A549 (cell line): ENCODE results near the gene GSTO2. TPM values are rescaled to one million over a fixed set of nuclear protein-coding genes. Genes with fewer than 3 reads are reported as not detected.

Source experiments
- ATAC-seq, 2 experiments: fragments of 200-7000 bp in 1 of 2; fragments of >200 bp in 1 of 2; cut with Nextera tagmentation in 1 of 2; cut with Tn5 transposase in 1 of 2; 3 replicates each; pipeline versions ENCODE4 v1.8.0 to v1.9.1; 2018 to 2020; ENCODE audit warnings: mild to moderate bottlenecking in 1 of 2, moderate library complexity in 1 of 2
- CTCF ChIA-PET: fragments of 300-600 bp; sonication (Branson Sonifier 250); formaldehyde crosslinking; extraction: SDS; loops from one replicate; lab custom pipeline; 2021; ENCODE audit warnings: antibody characterized with exemption, inconsistent platforms; lab: Yijun Ruan, JAX
- POLR2A ChIA-PET: fragments of 350-600 bp; formaldehyde crosslinking; extraction: SDS; loops from one replicate; lab custom pipeline; 2021; ENCODE audit warnings: antibody characterized with exemption, inconsistent platforms; lab: Yijun Ruan, JAX
- DNase-seq, 2 experiments: peaks; one replicate each; pipeline versions ENCODE4 v3.0.0 to v3.0.0-alpha.2; 2011 to 2016; ENCODE audit warnings: low read depth in 1 of 2, low spot score in 1 of 2
- FAIRE-seq: peaks from 2 replicates; lab custom pipeline; 2011; peaks lifted over from hg19 to GRCh38; lab: Jason Lieb, UNC
- H3K27ac ChIP-seq, 2 experiments: fragments of >200 bp; sonication (Bioruptor Twin); formaldehyde crosslinking; 3 replicates each; pipeline ENCODE4 v1.5.1; 2016 to 2017
- H3K4me1 ChIP-seq: fragments of >200 bp; sonication (Bioruptor Twin); formaldehyde crosslinking; 3 replicates; pipeline ENCODE4 v1.6.1; 2016
- H3K4me2 ChIP-seq: fragments of >200 bp; sonication (Bioruptor Twin); formaldehyde crosslinking; 3 replicates; pipeline ENCODE4 v1.6.1; 2016
- H3K4me3 ChIP-seq: fragments of >200 bp; sonication (Bioruptor Twin); formaldehyde crosslinking; 3 replicates; pipeline ENCODE4 v1.5.1; 2016
- H3K9me3 ChIP-seq: fragments of >200 bp; sonication (Bioruptor Twin); formaldehyde crosslinking; 3 replicates; pipeline ENCODE4 v1.6.1; 2016
- BCL3 ChIP-seq: fragments of >200 bp; sonication (Bioruptor Twin); formaldehyde crosslinking; IDR thresholded peaks from 3 replicates; pipeline ENCODE4 v1.6.1; 2016
- CBX2 ChIP-seq: fragments of 200-600 bp; sonication (generic); IDR thresholded peaks from 2 replicates; pipeline ENCODE4 v1.6.1; 2016; ENCODE audit warnings: low read depth, mild to moderate bottlenecking, borderline replicate concordance
- CBX8 ChIP-seq: fragments of 200-600 bp; sonication (generic); IDR thresholded peaks from 2 replicates; pipeline ENCODE4 v1.6.1; 2016
- CEBPB ChIP-seq, 2 experiments: fragments of >200 bp in 1 of 2; sonication (Bioruptor Twin) in 1 of 2; formaldehyde crosslinking in 1 of 2; IDR thresholded peaks; 2 replicates each; pipeline ENCODE4 v1.6.1; 2012 to 2016
- CHD2 ChIP-seq: fragments of 150-350 bp; IDR thresholded peaks from 2 replicates; pipeline ENCODE4 v1.6.1; 2014; ENCODE audit warnings: low read length; ENCODE audit not compliant: partially characterized antibody
- EHF ChIP-seq: fragments of 250-450 bp; sonication (Bioruptor Pico); IDR thresholded peaks from 2 replicates; pipeline ENCODE4 v1.5.0; 2020; ENCODE audit warnings: mild to moderate bottlenecking
- EHMT2 ChIP-seq: fragments of 200-600 bp; sonication (generic); IDR thresholded peaks from 2 replicates; pipeline ENCODE4 v1.6.1; 2016; ENCODE audit warnings: antibody characterized with exemption, low read depth, mild to moderate bottlenecking, moderate library complexity
- ELK1 ChIP-seq: fragments of 150-350 bp; IDR thresholded peaks from 2 replicates; pipeline ENCODE4 v1.6.1; 2014; ENCODE audit warnings: low read depth, mild to moderate bottlenecking, low read length
- FOXS1 ChIP-seq: fragments of 250-450 bp; sonication (Bioruptor Pico); IDR thresholded peaks from 2 replicates; pipeline ENCODE4 v1.5.0; 2020; ENCODE audit warnings: mild to moderate bottlenecking, moderate library complexity
- GATA3 ChIP-seq: IDR thresholded peaks from 2 replicates; pipeline ENCODE4 v1.6.1; 2012; ENCODE audit warnings: borderline replicate concordance
- HDAC2 ChIP-seq: fragments of 200-600 bp; sonication (generic); IDR thresholded peaks from 2 replicates; pipeline ENCODE4 v1.6.1; 2016
- HES2 ChIP-seq: fragments of >200 bp; sonication (Bioruptor Twin); formaldehyde crosslinking; IDR thresholded peaks from 2 replicates; pipeline ENCODE4 v1.6.1; 2016
- HEYL ChIP-seq: fragments of 250-450 bp; sonication (Bioruptor Pico); IDR thresholded peaks from 2 replicates; pipeline ENCODE4 v1.8.0; 2021; ENCODE audit warnings: mild to moderate bottlenecking, moderate library complexity
- HOXA7 ChIP-seq: fragments of 250-450 bp; sonication (Bioruptor Pico); IDR thresholded peaks from 2 replicates; pipeline ENCODE4 v1.5.0; 2020; ENCODE audit warnings: mild to moderate bottlenecking, moderate library complexity
- HOXB13 ChIP-seq: fragments of 250-450 bp; sonication (Bioruptor Pico); IDR thresholded peaks from 2 replicates; pipeline ENCODE4 v1.5.0; 2020; ENCODE audit warnings: low read depth, mild to moderate bottlenecking, moderate library complexity
- HOXB5 ChIP-seq: fragments of 250-450 bp; sonication (Bioruptor Pico); IDR thresholded peaks from 2 replicates; pipeline ENCODE4 v1.5.0; 2020; ENCODE audit warnings: mild to moderate bottlenecking, moderate library complexity
- JUN ChIP-seq, 2 experiments: fragments of >200 bp; sonication (Bioruptor Twin); formaldehyde crosslinking; IDR thresholded peaks; 2 replicates in 1 of 2; 3 replicates in 1 of 2; pipeline ENCODE4 v1.6.1; 2016 to 2017
- JUNB ChIP-seq: fragments of >200 bp; sonication (Bioruptor Twin); formaldehyde crosslinking; IDR thresholded peaks from 2 replicates; pipeline ENCODE4 v1.6.1; 2016
- MAFK ChIP-seq: fragments of 450-650 bp; IDR thresholded peaks from 2 replicates; pipeline ENCODE4 v1.6.1; 2014; ENCODE audit not compliant: partially characterized antibody
- NR3C1 ChIP-seq: fragments of >200 bp; sonication (Bioruptor Twin); formaldehyde crosslinking; IDR thresholded peaks from 3 replicates; pipeline ENCODE4 v1.6.1; 2017
- RAD21 ChIP-seq, 2 experiments: fragments of >200 bp in 1 of 2; sonication (Bioruptor Twin) in 1 of 2; formaldehyde crosslinking in 1 of 2; IDR thresholded peaks in 1 of 2; conservative IDR thresholded peaks in 1 of 2; 2 replicates in 1 of 2; 3 replicates in 1 of 2; pipeline ENCODE4 v1.6.1; 2012 to 2018; ENCODE audit warnings: inconsistent platforms in 1 of 2
- RNF2 ChIP-seq: fragments of 200-600 bp; sonication (generic); IDR thresholded peaks from 2 replicates; pipeline ENCODE4 v1.6.1; 2016; ENCODE audit warnings: low read depth, mild to moderate bottlenecking, antibody characterized with exemption, moderate library complexity, borderline replicate concordance
- SREBF2 ChIP-seq: fragments of 450-650 bp; IDR thresholded peaks from 2 replicates; pipeline ENCODE4 v1.6.1; 2014; ENCODE audit warnings: mild to moderate bottlenecking, moderate library complexity
- TFCP2L1 ChIP-seq: fragments of 250-450 bp; sonication (Bioruptor Pico); IDR thresholded peaks from 2 replicates; pipeline ENCODE4 v1.5.0; 2021; ENCODE audit warnings: mild to moderate bottlenecking
- ZC3H11A ChIP-seq: fragments of 450-650 bp; IDR thresholded peaks from 2 replicates; pipeline ENCODE4 v1.6.1; 2014; ENCODE audit warnings: antibody characterized with exemption, mild to moderate bottlenecking
- ZSCAN20 ChIP-seq: fragments of 250-450 bp; sonication (Bioruptor Pico); IDR thresholded peaks from 2 replicates; pipeline ENCODE4 v1.8.0; 2022; ENCODE audit warnings: mild to moderate bottlenecking, moderate library complexity
- WGBS: methylation state at CpG from one replicate; pipeline ENCODE4 v1.1.6; 2017; ENCODE audit errors: missing lambda C conversion rate; 5-methylcytosine and 5-hydroxymethylcytosine counted together
- polyA plus RNA-seq, 4 experiments: library from polyadenylated mRNA; depleted of rRNA in 3 of 4; stranded (reverse); fragments of >200 nt; fragmentation: RNase III in 1 of 4; extraction: RNeasy Plus Mini Kit Qiagen cat#74134 plus additional on column Dnase treatment in 1 of 4; gene quantifications; 2 replicates in 3 of 4; 3 replicates in 1 of 4; pipeline ENCODE4 v1.2.3, GENCODE V29; 2011 to 2017

Gene GSTO2
- polyA plus RNA-seq, 2 of the 4 experiments (the other 2 are of a cell fraction), result 1.3 to 5.7 TPM

- no peak for FAIRE-seq
- TF ChIP-seq HOXB13 (CRISPR knock-in tag) (no peak), HOXA7 (CRISPR knock-in tag) (no peak), CBX8 (no peak), ZC3H11A (no peak), RAD21 (conservative IDR thresholded peaks at IDR 0.05 in 1 of 2, IDR thresholded peaks at IDR 0.05 in 1 of 2) (no peak), ELK1 (no peak), RNF2 (no peak), CBX2 (no peak), HOXB5 (CRISPR knock-in tag) (no peak), MAFK (no peak), GATA3 (no peak), EHMT2 (no peak), NR3C1 (no peak), SREBF2 (no peak), ZSCAN20 (no peak), HEYL (no peak), CEBPB (IDR thresholded peaks at IDR 0.05) (no peak), FOXS1 (CRISPR knock-in tag) (no peak)
- TF ChIP-seq, all 56 proteins: peak for 0
- ATAC-seq (no peak), DNase-seq (no peak)
- H3K4me3 ChIP-seq, result peak overlapping the region; percentile 99
- peak overlapping the region; percentile 98 to 99 for H3K27ac ChIP-seq
- 0 out of 3 replicates have a peak, but pooled peaks cover 1% of the 10 kb centered on the region for H3K9me3 ChIP-seq
- CTCF ChIA-PET, result interaction anchor here (1.0 to 3.7 kb wide), 7 partner anchors 9 to 366 kb away, joined by 3 to 13 read pairs (median 3); partner anchors contain the start of gene SFR1
- POLR2A ChIA-PET, result interaction anchor here (0.6 to 4.0 kb wide), 6 partner anchors 9 to 578 kb away, joined by 3 to 27 read pairs (median 4); partner anchors contain the start of genes CFAP43, GSTO2 and SFR1
- peak overlapping the region; percentile 74 for H3K4me2 ChIP-seq
- H3K4me1 ChIP-seq, result peaks cover 21% of the 10 kb centered on the region
- WGBS, result 86% methylated on average over 10 of the region's 10 CpGs
These were observed 15.2 kb upstream of the GSTO2 start for GRCh38 chr10:104253606-104254410.

- H3K4me2 ChIP-seq, result peak within 1 kb of the TSS; percentile 74
- ChIA-PET CTCF (interaction anchor here (1.0 to 3.7 kb wide), 5 partner anchors 97 to 367 kb away, joined by 3 to 13 read pairs (median 3); no protein-coding TSS in a partner anchor), POLR2A (interaction anchor here (0.6 to 4.0 kb wide), 8 partner anchors 9 to 578 kb away, joined by 3 to 27 read pairs (median 4); partner anchors contain the start of genes CFAP43, GSTO2 and SFR1)
- no peaks in the 10 kb centered on the region for H3K9me3 ChIP-seq
- peak within 1 kb of the TSS; percentile 98 to 99 for H3K27ac ChIP-seq
- 2% methylated on average over 34 of the region's 69 CpGs for WGBS
- peaks cover 25% of the 10 kb centered on the region for H3K4me1 ChIP-seq
- H3K4me3 ChIP-seq, result peak within 1 kb of the TSS; percentile 99
- DNase-seq (peak; percentile 77 to 79), FAIRE-seq (no peak), ATAC-seq (peak; percentile 89 to 95)
- peak in 1 of 2 experiments; percentile 67; a peak in 2 of 5 replicates for TF ChIP-seq JUN (IDR thresholded peaks at IDR 0.05)
- no peak for TF ChIP-seq HEYL
- TF ChIP-seq EHF (CRISPR knock-in tag), result no peak
- TF ChIP-seq GATA3, result no peak; the same call in 1 of the 2 replicates
- TF ChIP-seq HES2, result no peak
- no peak for TF ChIP-seq JUNB
- no peak for TF ChIP-seq CEBPB (IDR thresholded peaks at IDR 0.05)
- TF ChIP-seq HDAC2, result no peak
- TF ChIP-seq CHD2, result no peak
- TF ChIP-seq EHMT2, result no peak
- TF ChIP-seq HOXB13 (CRISPR knock-in tag), result no peak
- no peak for TF ChIP-seq HOXB5 (CRISPR knock-in tag)
- TF ChIP-seq ELK1, result no peak
- TF ChIP-seq TFCP2L1 (CRISPR knock-in tag), result no peak
- no peak; the same call in 2 of the 3 replicates for TF ChIP-seq BCL3
- no peak for TF ChIP-seq ZC3H11A
These were observed 14.3 kb upstream of the GSTO2 start, which contains the start of gene GSTO1 for GRCh38 chr10:104254493-104255310. Gene GSTO1, plus strand, starts transcription at chr10:104254892. Its CDS starts 37 bp downstream, at chr10:104254929.
